ENCODE results near the gene MUC5B. TPM values are rescaled to one million over a fixed set of nuclear protein-coding genes. Genes with fewer than 3 reads are reported as not detected.
"Not testable (repeated sequence)": the region's sequence is repeated elsewhere in the genome, so short reads cannot be mapped to it uniquely, and the experiment has no call there.

The MUC5B gene
- total RNA-seq, 2 donors from 2014 or later: 0.69 TPM; not detected in 1

DNA sequence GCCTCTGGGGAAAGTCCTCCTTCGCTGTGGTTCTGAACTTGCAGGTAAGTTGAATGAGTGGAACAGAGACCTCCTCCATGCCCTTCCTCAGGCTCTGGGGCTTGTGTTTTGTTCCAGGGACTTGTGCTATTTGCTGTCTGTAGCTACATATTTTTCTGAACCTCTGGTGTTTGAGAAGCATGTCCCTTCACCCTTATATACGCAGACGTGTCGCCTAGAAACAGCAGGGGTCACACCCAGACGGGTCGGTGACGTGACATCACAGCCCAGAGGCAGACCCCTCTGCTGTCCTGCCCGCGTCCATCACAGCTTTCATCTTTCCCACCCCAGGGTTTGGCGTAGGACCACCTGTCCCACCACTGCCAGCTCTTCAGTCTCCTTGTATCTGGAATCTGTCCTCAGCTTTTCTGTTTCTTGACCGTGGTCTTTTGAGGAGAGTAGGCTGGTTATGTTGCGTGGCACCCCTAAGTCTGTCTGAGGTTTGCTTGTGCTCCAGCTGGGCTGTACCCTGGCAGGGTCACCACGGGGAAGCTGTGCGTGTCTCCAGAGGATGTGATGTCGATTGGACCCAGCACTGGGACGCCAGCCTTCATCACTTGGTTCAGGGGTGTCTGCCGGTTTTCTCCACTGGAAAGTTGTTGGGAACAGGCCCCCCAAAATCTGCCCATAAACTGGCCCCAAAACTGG is 13.4 kb upstream of the MUC5B start:
- peak; percentile 56 for DNase-seq (ENCODE audit: low spot score)

DNA sequence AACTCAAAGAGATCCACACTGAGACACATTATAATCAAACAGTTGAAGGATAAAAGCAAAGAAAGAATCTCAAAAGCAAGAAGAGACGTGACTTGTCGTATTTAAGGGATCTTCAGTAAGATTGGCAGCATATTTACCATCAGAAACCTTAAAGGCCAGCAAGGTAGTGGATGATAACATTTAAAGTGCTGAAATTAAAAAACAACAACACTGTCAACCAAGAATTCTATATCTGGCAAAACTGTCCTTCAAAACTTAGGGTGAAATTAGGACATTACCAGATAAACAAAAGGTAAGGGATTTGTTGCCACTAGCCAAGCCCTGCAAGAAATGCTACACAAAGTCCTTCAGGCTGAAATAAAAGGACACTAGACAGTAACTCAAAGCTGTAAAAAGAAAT is 11.0 kb upstream of the MUC5B start:
- no peak for DNase-seq (ENCODE audit: low spot score)
- intact Hi-C loops (cut with DNase I): no loop called here

More for the DNA sequence above, 13.4 kb upstream of the MUC5B start:
- intact Hi-C loops (cut with DNase I): no loop called here

DNA sequence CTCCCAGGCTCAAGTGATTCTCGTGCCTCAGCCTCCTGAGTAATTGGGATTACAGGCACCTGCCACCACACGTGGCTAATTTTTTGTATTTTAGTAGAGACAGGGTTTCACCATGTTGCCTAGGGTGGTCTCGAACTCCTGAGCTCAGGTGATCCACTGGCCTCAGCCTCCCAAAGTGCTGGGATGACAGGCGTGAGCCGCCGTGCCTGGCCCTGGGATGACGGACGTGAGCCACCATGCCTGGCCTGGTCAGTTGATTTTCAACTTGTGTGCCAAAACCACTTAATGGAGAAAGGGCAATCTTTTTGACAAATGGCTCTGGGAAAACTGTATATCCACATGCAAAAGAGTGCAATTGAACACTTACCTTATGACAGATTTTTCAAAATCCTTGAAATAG is 7.0 kb upstream of the MUC5B start:
- intact Hi-C loops (cut with DNase I): not testable (repeated sequence)
- DNase-seq (ENCODE audit: low spot score): peak; percentile 15

DNA sequence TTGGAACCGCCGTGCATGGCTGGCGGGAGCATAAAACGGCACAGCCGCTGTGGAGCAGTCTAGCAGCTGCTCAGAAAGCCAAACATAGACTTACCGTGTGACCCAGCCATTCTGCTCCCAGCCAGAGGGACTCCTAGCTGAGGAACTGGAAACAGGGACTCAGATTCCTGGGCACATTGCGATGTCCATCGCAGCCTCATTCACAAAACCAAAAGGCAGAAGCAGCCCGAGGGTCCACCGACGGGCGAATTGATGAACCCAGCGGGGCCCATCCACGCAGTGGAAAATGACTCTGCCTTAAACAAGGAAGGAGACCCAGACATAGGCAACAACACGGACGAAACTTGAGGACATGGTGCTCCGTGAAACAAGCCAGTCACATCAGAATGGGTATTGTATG is 5.7 kb upstream of the MUC5B start:
- peak; percentile 36 for DNase-seq (ENCODE audit: low spot score)
- intact Hi-C loops (cut with DNase I): no loop called here

DNA sequence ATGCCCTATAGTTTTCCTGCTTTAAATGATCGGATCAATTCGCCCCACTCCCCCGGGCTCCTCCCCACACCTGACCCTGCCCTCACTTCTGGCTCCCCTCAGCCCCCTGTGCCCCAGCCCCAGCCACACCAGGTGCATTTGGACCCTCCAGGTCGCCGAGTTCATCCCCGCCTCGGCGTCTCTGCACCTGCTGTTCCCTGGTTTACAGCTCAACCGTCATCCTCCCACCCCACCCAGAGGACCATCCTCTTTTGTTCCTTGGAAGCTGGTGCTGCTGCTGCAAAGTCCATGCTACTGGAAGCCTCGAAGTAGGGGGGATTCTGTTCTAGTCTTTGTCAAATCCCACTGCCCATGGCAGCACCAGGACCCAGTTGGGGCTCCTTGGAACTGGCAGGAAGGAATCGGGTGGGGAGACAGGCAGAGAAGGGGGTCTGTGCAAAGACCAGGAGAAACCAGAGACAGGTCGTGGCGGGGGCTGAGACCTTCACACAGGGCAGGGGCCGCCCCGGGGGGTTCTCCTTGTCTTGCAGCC is 4.5 kb upstream of the MUC5B start:
- intact Hi-C loops (cut with DNase I): no loop called here
- peak; percentile 48 for DNase-seq (ENCODE audit: low spot score)

DNA sequence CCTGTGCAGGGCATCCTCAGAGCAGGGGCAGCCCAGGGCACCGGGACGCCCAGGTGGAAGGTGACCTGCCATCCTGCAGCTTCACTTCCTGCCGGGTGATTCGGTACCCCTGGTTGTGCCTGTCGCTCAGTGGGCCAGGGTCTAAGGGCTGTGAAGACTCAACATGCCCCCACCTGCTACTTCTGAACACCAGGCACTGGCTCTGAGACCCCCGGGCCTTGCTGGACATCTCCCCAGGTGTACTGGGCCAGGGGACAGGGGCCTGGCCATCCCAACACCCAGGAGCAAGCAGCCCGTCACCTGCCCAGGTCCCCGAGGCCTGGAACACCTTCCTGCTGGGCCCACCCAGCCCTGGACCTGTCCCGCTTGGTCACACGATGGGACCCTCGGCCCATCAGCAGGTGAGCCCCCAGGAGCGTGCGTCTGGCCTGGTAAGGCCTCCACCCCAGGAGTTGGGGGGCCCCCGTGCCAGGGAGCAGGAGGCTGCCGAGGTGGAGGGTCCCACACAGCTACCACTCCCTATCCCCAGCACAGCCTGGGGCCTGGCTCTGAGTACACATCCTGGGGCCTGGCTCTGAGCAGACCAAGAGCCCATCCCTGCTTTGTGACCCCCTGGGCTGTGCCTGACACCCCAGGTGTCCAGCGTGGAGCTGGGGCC is 3.9 kb upstream of the MUC5B start:
- intact Hi-C loops (cut with DNase I): no loop called here
- peak; percentile 80 for DNase-seq (ENCODE audit: low spot score)

DNA sequence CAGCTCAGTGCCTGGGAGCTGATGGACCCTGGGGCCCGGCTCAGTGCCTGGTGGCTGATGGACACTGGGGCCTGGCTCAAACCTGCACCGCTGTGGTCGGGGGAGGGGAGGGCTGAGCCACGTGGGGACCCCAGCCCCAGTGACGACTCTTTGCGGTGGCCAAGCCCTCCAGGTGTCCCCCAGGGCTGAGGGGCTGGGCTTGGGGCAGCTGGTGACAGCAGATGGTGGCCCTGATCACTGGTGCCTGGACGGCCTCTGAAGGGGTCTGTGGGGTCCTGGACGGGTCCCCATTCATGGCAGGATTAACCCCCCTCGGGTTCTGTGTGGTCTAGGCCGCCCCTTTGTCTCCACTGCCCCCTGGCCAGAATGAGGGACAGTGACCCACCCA is 3.4 kb upstream of the MUC5B start:
- intact Hi-C loops (cut with DNase I): no loop called here
- peak; percentile 70 for DNase-seq (ENCODE audit: low spot score)

DNA sequence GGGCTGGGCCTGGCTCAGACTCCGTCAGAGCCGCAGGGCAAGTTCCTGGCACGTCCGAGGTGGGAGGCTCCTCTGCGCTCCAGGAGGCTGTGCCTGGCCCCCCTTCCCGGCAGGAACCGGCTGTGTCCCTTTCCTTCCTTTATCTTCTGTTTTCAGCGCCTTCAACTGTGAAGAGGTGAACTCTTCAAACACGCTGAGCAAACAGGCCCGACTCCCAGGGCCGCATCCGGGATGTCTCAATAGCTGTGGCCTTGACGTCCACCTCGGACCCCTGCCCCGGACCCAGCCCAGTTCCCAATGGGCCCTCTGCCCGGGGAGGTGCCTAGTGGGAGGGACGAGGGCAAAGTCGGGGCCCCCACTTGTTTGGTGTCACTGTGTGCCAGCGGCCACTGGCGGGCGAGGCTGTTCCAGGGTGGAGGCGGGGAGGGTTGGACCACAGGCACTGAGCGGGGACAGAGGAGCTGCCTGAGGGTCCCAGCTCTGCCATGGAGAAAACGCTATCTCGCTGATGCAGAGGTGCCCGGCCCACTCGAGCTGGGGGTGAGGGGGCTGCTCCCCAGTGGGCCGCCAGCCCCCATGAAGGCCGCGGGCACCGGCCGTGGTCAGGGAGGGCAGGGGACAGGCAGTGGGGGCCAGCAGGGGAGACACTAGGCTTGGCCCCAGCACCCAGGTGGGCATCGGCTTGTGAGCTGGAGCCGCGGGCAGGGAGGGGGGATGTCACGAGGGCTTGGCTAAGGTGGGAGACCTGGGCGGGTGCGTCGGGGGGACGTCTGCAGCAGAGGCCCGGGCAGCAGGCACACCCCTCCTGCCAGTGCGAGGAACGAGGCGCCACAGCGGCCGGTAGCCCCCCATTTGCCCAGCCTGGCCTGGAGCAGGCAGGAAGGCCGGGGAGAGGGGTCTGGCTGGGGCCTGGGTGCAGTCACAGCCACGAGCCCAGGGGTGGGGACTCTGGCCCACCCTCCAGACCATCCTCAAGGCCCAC is 2.7 kb upstream of the MUC5B start:
- peak; percentile 79 for DNase-seq (ENCODE audit: low spot score)
- intact Hi-C loops (cut with DNase I): no loop called here

DNA sequence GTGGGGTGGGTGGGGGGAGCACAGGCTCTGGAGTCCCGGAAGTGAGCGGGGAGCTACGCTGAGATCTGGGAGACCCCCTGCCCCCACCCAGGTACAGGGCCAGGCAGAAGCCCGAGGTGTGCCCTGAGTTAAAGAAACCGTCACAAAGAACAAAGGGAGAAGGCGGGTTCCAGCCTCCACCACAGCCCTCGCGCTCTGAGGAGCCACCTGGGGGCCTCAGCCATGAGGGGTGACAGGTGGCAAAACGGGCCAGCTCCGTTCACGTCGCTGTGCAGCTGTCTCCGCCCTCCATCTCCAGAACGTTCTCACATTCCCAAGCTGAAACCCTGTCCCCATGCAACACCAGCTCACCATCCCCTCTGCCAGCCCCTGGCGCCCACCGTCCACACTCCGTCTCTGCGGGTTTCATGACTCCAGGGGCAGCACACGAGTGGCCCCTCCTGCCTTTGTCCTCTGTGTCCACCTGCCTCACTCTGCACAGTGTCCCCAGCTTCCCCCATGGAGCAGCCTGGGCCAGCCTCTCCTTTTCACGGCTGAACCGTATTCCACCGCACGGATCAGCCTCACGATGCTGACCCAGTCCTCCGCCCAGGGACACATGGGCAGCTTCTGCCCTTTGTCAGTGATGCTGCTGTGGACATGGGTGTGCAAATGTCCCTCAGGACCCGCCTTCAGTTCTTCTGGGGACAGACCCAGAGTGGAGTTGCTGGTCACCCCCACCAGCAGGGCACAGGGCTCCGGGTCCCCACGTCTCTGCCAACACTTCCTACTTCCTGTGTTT is 1.7 kb upstream of the MUC5B start:
- intact Hi-C loops (cut with DNase I): no loop called here
- DNase-seq (ENCODE audit: low spot score): peak; percentile 70

DNA sequence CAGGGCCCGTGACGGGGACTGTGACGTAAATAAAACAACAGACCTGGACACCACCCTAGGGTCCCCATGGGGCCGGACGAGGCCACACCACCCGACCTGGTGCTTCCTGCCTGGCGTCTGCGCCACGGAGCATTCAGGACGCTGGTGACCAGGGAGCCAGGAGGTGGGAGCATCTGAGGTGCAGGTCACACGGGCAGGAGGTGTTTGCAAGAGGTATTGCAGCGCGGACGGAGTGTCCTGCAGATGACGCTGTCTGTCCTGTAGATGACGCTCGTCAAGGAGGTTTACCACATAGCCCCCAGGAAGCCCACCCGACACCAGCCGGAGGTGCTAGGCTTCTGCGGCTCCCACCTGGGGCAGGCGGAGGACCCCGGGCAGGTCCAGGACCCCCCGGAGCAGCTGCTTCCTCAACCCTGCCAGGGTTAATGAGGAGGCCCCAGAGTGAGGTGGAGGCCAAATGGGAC is 986 bp upstream of the MUC5B start:
- peak; percentile 76 for DNase-seq (ENCODE audit: low spot score)
- intact Hi-C loops (cut with DNase I): no loop called here

DNA sequence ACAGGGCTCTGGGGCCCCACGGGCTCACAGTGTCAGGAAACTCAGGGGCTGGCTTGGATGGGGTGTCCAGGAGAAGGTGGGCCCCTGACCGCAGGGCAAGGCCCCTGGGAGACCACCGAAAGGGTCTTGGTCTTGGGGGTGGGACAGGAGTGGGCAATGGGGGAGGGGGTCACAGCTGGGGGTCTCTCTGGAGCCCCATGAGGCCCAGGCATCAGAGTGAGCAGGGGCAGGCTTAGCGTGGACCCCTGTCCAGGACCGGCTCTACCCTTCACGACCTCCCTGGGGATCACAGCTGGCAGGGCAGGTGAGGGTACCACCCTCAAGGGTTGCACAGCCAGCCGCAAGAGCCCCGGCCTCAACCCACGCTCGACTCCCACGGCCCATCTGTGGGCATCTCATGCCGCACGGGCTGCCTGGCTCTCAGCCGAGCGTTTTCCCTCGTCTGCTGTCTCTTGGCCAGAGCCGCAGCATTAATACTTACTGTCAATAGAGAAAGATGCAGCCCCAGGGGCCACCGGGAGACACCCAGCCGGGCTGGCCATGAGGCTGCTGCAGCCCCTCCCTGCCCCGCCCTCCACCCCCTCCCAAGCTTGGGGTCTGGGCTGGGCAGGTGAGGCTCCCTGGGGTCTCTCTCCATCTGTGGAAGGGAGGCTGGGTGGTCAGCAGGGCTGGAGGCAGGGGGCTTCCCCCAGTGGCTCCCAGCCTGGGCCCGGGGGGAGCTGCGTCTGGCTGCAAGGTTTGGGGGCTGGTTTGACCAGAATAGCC is 662 bp downstream of the MUC5B start:
- DNase-seq (ENCODE audit: low spot score): peak; percentile 79
- intact Hi-C loops (cut with DNase I): no loop called here

DNA sequence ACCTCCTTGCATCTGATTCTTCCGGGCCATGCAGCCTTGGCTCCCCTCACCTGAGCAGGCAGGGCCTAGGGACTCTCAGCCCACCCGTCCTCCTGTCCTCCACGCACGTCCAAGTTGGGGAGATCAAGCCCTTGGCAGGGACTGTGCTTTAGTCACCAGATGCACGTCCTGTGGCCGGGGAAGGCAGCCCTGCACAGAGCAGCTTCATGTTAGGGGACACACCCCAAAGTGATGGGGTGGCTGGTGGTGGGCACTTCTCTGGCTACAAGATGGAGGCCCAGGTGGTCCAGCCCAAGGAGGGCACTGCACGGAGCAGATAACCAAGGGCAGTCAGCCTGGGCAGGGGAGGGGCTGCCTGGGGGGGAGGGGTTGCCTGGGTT is 1.2 kb downstream of the MUC5B start:
- peak; percentile 62 for DNase-seq (ENCODE audit: low spot score)
- intact Hi-C loops (cut with DNase I): no loop called here

DNA sequence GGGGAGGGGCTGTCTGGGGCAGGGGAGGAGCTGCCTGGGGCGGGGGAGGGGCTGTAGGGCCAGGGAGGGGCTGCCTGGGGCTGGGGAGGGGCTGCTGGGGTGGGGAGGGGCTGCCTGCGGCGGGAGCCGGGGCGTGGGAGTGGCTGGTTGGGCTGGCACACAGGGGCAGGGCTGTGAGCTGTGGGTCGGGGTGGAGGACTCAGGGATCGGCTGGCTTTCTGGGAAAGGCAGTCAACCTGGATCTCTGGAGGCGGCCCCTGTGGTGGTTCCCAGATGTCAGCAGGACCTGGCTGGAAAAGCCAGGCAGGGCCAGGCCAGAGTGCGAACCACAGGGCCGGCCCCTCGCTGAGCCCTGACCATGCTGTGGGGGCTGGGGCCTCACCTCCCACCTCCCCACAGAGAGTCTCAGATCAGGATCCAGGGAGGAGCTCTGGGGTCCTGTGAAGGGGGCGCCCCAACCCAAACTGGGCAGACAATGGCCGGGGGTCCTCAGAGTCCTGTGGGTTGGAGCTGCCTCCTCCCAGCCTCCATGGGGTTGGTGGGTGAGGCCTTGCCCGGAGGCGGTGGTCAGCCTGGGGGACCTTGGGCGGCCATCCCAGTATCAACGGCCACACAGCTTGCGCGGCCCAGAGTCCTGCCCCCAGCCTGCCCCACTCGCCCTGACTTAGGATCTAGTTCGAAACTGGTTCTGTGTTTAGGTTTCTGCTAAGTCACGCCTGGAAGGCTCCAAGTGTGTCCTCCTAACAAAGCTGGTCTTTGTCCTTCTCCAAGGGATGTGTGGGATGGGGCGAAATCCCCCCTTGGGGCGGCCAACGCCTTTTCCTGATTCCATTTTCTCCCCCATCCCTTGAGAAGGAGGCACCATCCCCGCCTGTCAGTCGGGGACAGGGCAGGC is 1.9 kb downstream of the MUC5B start:
- DNase-seq (ENCODE audit: low spot score): peak; percentile 72
- intact Hi-C loops (cut with DNase I): no loop called here

DNA sequence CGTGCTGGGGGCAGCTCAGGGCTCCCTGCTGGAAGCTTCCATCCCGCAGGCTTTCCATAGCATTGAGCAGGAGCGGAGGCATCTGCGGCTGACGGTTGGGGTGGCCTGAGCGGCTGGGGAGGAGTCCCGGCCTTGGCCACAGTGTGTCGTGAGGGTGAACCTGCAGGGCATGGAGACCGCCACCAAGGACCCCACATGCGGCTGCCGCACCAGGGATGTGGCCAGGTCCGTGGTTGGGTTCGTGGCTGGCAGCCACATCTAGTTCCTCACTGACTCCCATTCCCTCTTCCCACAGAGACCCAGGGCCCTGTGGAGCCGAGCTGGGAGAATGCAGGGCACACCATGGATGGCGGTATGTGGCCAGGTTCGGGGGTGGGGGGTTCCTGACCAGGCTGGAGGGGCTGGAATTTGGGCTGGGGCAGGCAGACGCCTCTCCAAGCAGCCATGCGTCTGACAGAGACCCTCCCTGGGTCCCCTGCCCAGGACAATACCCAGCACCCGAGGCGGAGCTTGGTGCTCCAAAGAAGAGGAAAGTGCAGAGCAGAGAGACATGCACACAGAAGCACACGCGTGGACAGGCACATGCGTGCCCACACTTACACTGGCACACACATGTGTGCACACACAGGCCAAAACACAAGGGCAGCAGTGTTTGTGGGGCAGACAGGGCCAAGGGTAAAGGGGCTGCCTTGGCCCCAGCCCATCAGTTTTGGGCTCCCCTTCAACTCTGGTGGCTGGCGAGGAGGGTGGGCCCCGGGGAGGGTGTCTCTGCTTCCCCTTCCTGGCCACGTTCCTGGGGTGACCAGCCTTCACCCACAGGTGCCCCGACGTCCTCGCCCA is 2.7 kb downstream of the MUC5B start:
- peak; percentile 67 for DNase-seq (ENCODE audit: low spot score)
- intact Hi-C loops (cut with DNase I): no loop called here

DNA sequence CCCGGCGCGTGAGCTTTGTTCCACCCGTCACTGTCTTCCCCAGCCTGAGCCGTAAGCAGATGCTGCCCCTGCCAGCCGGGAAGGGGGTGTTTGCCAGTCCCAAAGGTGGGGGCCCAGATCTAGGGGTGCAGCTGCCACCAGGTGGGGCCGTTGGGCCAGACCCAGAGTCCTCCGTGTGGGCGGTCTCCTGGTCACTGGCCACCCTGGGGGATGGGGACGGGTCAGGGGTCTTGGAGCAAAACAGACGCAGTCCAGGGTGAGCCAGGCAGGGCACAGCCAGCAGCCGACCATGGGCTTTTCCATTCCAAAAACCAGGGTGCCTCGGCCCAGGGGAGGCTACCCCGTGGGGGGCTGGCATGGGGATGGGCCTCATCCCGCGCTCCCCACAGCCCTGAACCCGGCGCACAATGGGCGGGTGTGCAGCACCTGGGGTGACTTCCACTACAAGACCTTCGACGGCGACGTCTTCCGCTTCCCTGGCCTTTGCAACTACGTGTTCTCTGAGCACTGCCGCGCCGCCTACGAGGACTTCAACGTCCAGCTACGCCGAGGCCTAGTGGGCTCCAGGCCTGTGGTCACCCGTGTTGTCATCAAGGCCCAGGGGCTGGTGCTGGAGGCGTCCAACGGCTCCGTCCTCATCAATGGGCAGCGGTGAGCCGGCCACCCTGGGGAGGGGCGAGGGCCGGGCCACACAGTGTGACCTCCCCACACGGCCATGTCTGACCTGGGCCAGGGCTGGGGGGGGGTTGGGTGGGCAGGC is 3.5 kb downstream of the MUC5B start:
- DNase-seq (ENCODE audit: low spot score): peak; percentile 64
- intact Hi-C loops (cut with DNase I): no loop called here
